ENCODE results near the gene MARCHF9.

DNA sequence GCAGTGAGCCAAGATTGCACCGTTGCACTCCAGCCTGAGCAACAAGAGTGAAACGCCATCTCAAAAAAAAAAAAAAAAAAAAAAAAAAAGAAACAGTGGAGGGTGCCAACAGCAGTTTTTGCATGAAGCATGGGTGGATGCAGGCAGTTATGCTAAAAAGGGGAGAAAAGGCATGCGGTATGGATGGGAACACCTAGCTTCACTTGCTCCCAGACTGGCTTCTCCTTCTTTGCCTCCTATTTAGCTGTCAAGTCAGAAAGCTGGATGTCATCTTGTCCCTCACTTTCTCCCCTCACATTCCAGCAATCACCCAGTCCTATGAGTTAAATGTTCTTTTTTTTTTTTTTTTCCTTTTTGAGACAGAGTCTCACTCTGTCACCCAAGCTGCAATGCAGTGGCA, 20.1 kb downstream of the MARCHF9 start:
- TF ChIP-seq CTCF (IDR thresholded peaks at IDR 0.05; ENCODE audit: low read depth, low read length) (no peak), POLR2A (IDR thresholded peaks at IDR 0.05; ENCODE audit: extremely low read depth, insufficient read length) (no peak)

Measured in NB4 (cell line).